Measurements from ENCODE around the gene GPBP1L1.
"Not testable (repeated sequence)": the region's sequence is repeated elsewhere in the genome, so short reads cannot be mapped to it uniquely, and the experiment has no call there.

The GPBP1L1 gene

GRCh38 chr1:45629035-45629434 is 57.3 kb downstream of the GPBP1L1 start:
- no peak for DNase-seq

- DNase-seq: peak; percentile 31
Measured at GRCh38 chr1:45623972-45624371, 62.4 kb downstream of the GPBP1L1 start, which contains the start of gene CCDC17. Gene CCDC17 (minus strand): TSS chr1:45624054. CDS start chr1:45623909, 145 bp downstream.

GRCh38 chr1:45622524-45623394 is 63.6 kb downstream of the GPBP1L1 start:
- no peak for DNase-seq

GRCh38 chr1:45621895-45622523 is 64.3 kb downstream of the GPBP1L1 start:
- DNase-seq: no peak

GRCh38 chr1:45621501-45621836 is 64.9 kb downstream of the GPBP1L1 start:
- DNase-seq: no peak

GRCh38 chr1:45620588-45621500 is 65.5 kb downstream of the GPBP1L1 start:
- no peak for DNase-seq

- no peak for DNase-seq
Measured at GRCh38 chr1:45619149-45619921, 67.0 kb downstream of the GPBP1L1 start.

GRCh38 chr1:45617618-45618017 is 68.7 kb downstream of the GPBP1L1 start:
- DNase-seq: no peak

GRCh38 chr1:45615885-45616284 is 70.4 kb downstream of the GPBP1L1 start:
- no peak for DNase-seq

- DNase-seq: no peak
Measured at GRCh38 chr1:45612941-45613579, 73.3 kb downstream of the GPBP1L1 start.

GRCh38 chr1:45610589-45611226 is 75.6 kb downstream of the GPBP1L1 start:
- no peak for DNase-seq

GRCh38 chr1:45608175-45609156 is 77.9 kb downstream of the GPBP1L1 start:
- DNase-seq: peak; percentile 44

GRCh38 chr1:45607404-45608074 is 78.8 kb downstream of the GPBP1L1 start:
- no peak for DNase-seq

GRCh38 chr1:45604239-45604638 is 82.1 kb downstream of the GPBP1L1 start:
- DNase-seq: no peak

GRCh38 chr1:45596765-45597164 is 89.6 kb downstream of the GPBP1L1 start:
- DNase-seq: not testable (repeated sequence)

- DNase-seq: no peak
Measured at GRCh38 chr1:45594412-45594811, 91.9 kb downstream of the GPBP1L1 start.

- DNase-seq: no peak
Measured at GRCh38 chr1:45589861-45590260, 96.5 kb downstream of the GPBP1L1 start.

- no peak for DNase-seq
Measured at GRCh38 chr1:45586769-45587168, 99.6 kb downstream of the GPBP1L1 start.

GRCh38 chr1:45585496-45586075 is 100.7 kb downstream of the GPBP1L1 start:
- no peak for DNase-seq

Data from hematopoietic multipotent progenitor cell treated with erythropoietin and hydrocortisone succinate and interleukin-3 and kit ligand, for 6 days (in vitro differentiated cells).